ENCODE measurements around the gene GPC6.

GPC6 gene

DNA sequence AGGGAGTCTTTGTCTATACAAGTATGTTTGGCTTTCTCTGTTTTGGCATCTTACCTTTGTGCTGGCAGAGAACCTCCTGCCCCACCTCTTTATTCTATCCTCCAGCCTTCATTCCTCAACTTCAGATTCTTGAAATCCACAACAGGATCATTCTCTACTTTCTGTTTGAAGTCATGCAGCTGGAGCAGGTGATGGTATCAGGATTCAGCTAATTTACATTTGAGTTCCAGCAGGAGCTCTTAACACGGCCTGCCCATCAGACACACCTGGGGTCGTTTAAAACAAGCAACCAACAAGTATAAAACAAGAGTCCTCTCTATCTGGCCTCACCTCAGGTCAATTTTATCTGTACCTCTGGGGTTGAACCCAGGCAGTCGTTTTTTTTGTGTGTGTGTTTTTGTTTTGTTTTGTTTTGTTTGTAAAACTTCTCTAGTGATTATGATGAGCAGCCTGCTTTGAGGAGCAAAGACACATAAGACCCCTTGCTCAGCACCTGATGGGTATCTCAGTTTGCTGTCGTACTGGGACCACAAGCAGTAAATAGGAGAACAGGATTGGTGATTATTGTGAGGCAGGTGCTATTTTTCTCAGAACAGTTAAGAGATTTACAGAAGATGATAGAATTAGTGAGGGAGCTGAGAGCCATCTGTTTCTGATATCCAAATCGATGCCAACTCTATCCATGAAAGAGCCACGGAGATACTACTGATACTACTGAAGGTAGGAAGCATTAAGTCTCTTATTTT is 78.4 kb downstream of the GPC6 start:
- TF ChIP-seq, protein P1, sequence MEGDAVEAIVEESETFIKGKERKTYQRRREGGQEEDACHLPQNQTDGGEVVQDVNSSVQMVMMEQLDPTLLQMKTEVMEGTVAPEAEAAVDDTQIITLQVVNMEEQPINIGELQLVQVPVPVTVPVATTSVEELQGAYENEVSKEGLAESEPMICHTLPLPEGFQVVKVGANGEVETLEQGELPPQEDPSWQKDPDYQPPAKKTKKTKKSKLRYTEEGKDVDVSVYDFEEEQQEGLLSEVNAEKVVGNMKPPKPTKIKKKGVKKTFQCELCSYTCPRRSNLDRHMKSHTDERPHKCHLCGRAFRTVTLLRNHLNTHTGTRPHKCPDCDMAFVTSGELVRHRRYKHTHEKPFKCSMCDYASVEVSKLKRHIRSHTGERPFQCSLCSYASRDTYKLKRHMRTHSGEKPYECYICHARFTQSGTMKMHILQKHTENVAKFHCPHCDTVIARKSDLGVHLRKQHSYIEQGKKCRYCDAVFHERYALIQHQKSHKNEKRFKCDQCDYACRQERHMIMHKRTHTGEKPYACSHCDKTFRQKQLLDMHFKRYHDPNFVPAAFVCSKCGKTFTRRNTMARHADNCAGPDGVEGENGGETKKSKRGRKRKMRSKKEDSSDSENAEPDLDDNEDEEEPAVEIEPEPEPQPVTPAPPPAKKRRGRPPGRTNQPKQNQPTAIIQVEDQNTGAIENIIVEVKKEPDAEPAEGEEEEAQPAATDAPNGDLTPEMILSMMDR (IDR thresholded peaks at IDR 0.05; ENCODE audit: low read depth, low read length): no peak
- H3K4me3 ChIP-seq (ENCODE audit: low read depth, low read length): no peak overlapping the region

- no peak overlapping the region for H3K4me3 ChIP-seq (ENCODE audit: low read depth, low read length)
- TF ChIP-seq, protein P1 (IDR thresholded peaks at IDR 0.05; ENCODE audit: low read depth, low read length): no peak
Observed at GRCh38 chr13:93305886-93306285, 79.3 kb downstream of the GPC6 start.

GRCh38 chr13:93307136-93307535 is 80.5 kb downstream of the GPC6 start:
- TF ChIP-seq, protein P1 (IDR thresholded peaks at IDR 0.05; ENCODE audit: low read depth, low read length): no peak
- H3K4me3 ChIP-seq (ENCODE audit: low read depth, low read length): no peak overlapping the region

- H3K4me3 ChIP-seq (ENCODE audit: low read depth, low read length): no peak overlapping the region
- TF ChIP-seq, protein P1 (IDR thresholded peaks at IDR 0.05; ENCODE audit: low read depth, low read length): no peak
Observed at GRCh38 chr13:93307651-93308050, 81.0 kb downstream of the GPC6 start.

GRCh38 chr13:93309886-93310523 is 83.4 kb downstream of the GPC6 start:
- TF ChIP-seq, protein P1 (IDR thresholded peaks at IDR 0.05; ENCODE audit: low read depth, low read length): no peak
- H3K4me3 ChIP-seq (ENCODE audit: low read depth, low read length): no peak overlapping the region

DNA sequence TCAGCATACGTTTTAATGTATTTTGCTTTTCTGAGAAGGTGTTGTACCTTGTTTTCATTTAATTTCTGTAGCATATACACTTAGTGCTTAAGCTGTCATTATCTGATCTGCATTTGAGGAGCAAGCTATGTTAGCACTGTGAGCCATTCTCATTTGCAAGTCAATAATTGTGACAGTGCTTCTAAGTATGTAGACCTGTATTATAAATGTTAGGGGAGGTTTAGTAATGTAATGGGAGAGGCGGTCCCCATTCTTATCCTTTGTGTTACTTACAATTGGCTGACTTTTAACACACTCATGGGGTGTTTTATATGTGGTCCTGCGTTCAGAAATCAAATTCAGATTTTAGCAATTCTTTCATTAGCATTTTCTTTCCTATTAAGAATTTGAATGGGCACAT is 90.2 kb downstream of the GPC6 start:
- TF ChIP-seq, protein P1 (IDR thresholded peaks at IDR 0.05; ENCODE audit: low read depth, low read length): no peak
- H3K4me3 ChIP-seq (ENCODE audit: low read depth, low read length): no peak overlapping the region

- TF ChIP-seq, protein P1 (IDR thresholded peaks at IDR 0.05; ENCODE audit: low read depth, low read length): no peak
Observed at GRCh38 chr13:93318534-93319254, 92.1 kb downstream of the GPC6 start.

More at GRCh38 chr13:93318534-93319254, 92.1 kb downstream of the GPC6 start:
- no peak overlapping the region for H3K4me3 ChIP-seq (ENCODE audit: low read depth, low read length)

All from WI38 (cell line).